WTC11 (cell line): Measurements from ENCODE around the gene DCBLD2. TPM values are rescaled to one million over a fixed set of nuclear protein-coding genes. Genes with fewer than 3 reads are reported as not detected.

Experiments used
- ATAC-seq: fragments of 200-7000 bp; cut with Tn5 transposase; 2 replicates; pipeline ENCODE4 v1.10.0; 2021; ENCODE audit warnings: mild to moderate bottlenecking, moderate library complexity
- CTCF ChIA-PET: fragments of 300-600 bp; sonication (Branson Sonifier 250); formaldehyde crosslinking; loops from one replicate; lab custom pipeline; 2021; ENCODE audit warnings: antibody characterized with exemption; lab: Charles Lee
- POLR2A ChIA-PET: fragments of 350-600 bp; sonication (Branson Sonifier 250); formaldehyde crosslinking; loops from one replicate; lab custom pipeline; 2021; ENCODE audit warnings: antibody characterized with exemption; lab: Charles Lee
- DNase-seq: peaks from one replicate; pipeline ENCODE4 v3.0.0; 2021; ENCODE audit warnings: low spot score
- H3K27ac Mint-ChIP-seq: 2 replicates; pipeline ENCODE4 v1.8.0; 2021; ENCODE audit warnings: mixed read lengths
- H3K27me3 Mint-ChIP-seq: 2 replicates; pipeline ENCODE4 v1.8.0; 2021; ENCODE audit warnings: low read depth, mild to moderate bottlenecking, moderate library complexity, mixed read lengths
- H3K36me3 Mint-ChIP-seq: 2 replicates; pipeline ENCODE4 v1.8.0; 2021; ENCODE audit warnings: mixed read lengths
- H3K4me1 Mint-ChIP-seq: 2 replicates; pipeline ENCODE4 v1.8.0; 2022; ENCODE audit warnings: mixed read lengths
- H3K4me3 Mint-ChIP-seq: 2 replicates; pipeline ENCODE4 v1.8.0; 2021; ENCODE audit warnings: mild to moderate bottlenecking, moderate library complexity, mixed read lengths
- H3K9me3 Mint-ChIP-seq: 2 replicates; pipeline ENCODE4 v1.8.0; 2021; ENCODE audit warnings: mixed read lengths
- AFF4 ChIP-seq: sonication (generic); formaldehyde crosslinking; IDR thresholded peaks from 2 replicates; pipeline ENCODE4 v1.8.1; 2023; ENCODE audit warnings: mild to moderate bottlenecking, missing genetic modification reagents, borderline replicate concordance
- ARID4B ChIP-seq: sonication (generic); formaldehyde crosslinking; IDR thresholded peaks from 2 replicates; pipeline ENCODE4 v1.8.0; 2023; ENCODE audit warnings: missing genetic modification reagents, mild to moderate bottlenecking, borderline replicate concordance
- CREM ChIP-seq: sonication (generic); formaldehyde crosslinking; IDR thresholded peaks from 2 replicates; pipeline ENCODE4 v1.8.1; 2022; ENCODE audit warnings: mild to moderate bottlenecking, missing genetic modification reagents, moderate library complexity
- FOXJ3 ChIP-seq: sonication (generic); formaldehyde crosslinking; IDR thresholded peaks from 2 replicates; pipeline ENCODE4 v1.9.0; 2021; ENCODE audit warnings: missing genetic modification reagents, mild to moderate bottlenecking, borderline replicate concordance
- GRHL2 ChIP-seq: fragments of 250-450 bp; sonication (Bioruptor Pico); IDR thresholded peaks from 2 replicates; pipeline ENCODE4 v1.8.0; 2022; ENCODE audit warnings: mild to moderate bottlenecking, moderate library complexity; ENCODE audit not compliant: insufficient replicate concordance, severe bottlenecking
- GTF2I ChIP-seq: fragments of 250-450 bp; sonication (Bioruptor Pico); conservative IDR thresholded peaks from 2 replicates; pipeline ENCODE4 v1.4.0; 2021; ENCODE audit warnings: mild to moderate bottlenecking
- SMAD4 ChIP-seq: sonication (generic); formaldehyde crosslinking; IDR thresholded peaks from 2 replicates; pipeline ENCODE4 v1.8.0; 2022; ENCODE audit warnings: mild to moderate bottlenecking, missing genetic modification reagents
- USF1 ChIP-seq: sonication (generic); formaldehyde crosslinking; IDR thresholded peaks from 2 replicates; pipeline ENCODE4 v1.8.0; 2022; ENCODE audit warnings: mild to moderate bottlenecking, missing genetic modification reagents
- ZMAT4 ChIP-seq: fragments of 250-450 bp; sonication (Bioruptor Pico); IDR thresholded peaks from 2 replicates; pipeline ENCODE4 v1.9.0; 2021; ENCODE audit warnings: mild to moderate bottlenecking
- ZNF317 ChIP-seq: sonication (generic); formaldehyde crosslinking; IDR thresholded peaks from 2 replicates; pipeline ENCODE4 v1.8.1; 2023; ENCODE audit warnings: low read depth, mild to moderate bottlenecking, moderate library complexity, missing genetic modification reagents, borderline replicate concordance
- ZNF396 ChIP-seq: fragments of 250-450 bp; sonication (Bioruptor Pico); IDR thresholded peaks from 2 replicates; pipeline ENCODE4 v1.8.0; 2021; ENCODE audit warnings: mild to moderate bottlenecking, moderate library complexity, borderline replicate concordance
- ZSCAN18 ChIP-seq: fragments of 250-450 bp; sonication (Bioruptor Pico); IDR thresholded peaks from 2 replicates; pipeline ENCODE4 v2.1.2; 2022; ENCODE audit warnings: mild to moderate bottlenecking, moderate library complexity
- total RNA-seq: library from RNA; stranded (reverse); gene quantifications from 3 replicates; pipeline ENCODE4 v1.2.3, GENCODE V29; 2021

The DCBLD2 gene
- total RNA-seq, 1 experiment from 2014 or later: 47.9 TPM

- DNase-seq (no peak), ATAC-seq (no peak)
- H3K4me3 Mint-ChIP-seq: no peak overlapping the region
- peaks cover 4% of the 10 kb centered on the region; the same call in 1 of the 2 replicates for H3K4me1 Mint-ChIP-seq
- POLR2A ChIA-PET: no interaction called here
- no peak overlapping the region for H3K27ac Mint-ChIP-seq
- H3K27me3 Mint-ChIP-seq: no peaks in the 10 kb centered on the region
- no peaks in the 10 kb centered on the region for H3K9me3 Mint-ChIP-seq
- TF ChIP-seq FOXJ3 (CRISPR knock-in tag) (no peak), ZSCAN18 (CRISPR knock-in tag) (no peak), ZMAT4 (no peak), ZNF396 (CRISPR knock-in tag) (no peak), GRHL2 (CRISPR knock-in tag) (no peak), CREM (CRISPR knock-in tag) (no peak)
- CTCF ChIA-PET: no interaction called here
- H3K36me3 Mint-ChIP-seq: peaks cover 38% of the 10 kb centered on the region
Observed at GRCh38 chr3:98811048-98811447, 90.4 kb downstream of the DCBLD2 start.

- ChIA-PET CTCF (no interaction called here), POLR2A (no interaction called here)
- DNase-seq (no peak), ATAC-seq (no peak)
- Mint-ChIP-seq H3K27ac (no peak overlapping the region; the same call in 1 of the 2 replicates), H3K4me3 (no peak overlapping the region), H3K36me3 (peaks cover 48% of the 10 kb centered on the region), H3K9me3 (0 out of 2 replicates have a peak, but pooled peaks cover under 1% of the 10 kb centered on the region), H3K4me1 (no peaks in the 10 kb centered on the region), H3K27me3 (no peaks in the 10 kb centered on the region)
- TF ChIP-seq SMAD4: no peak
- TF ChIP-seq ZNF317 (CRISPR knock-in tag): no peak
- TF ChIP-seq AFF4 (CRISPR knock-in tag): no peak
- no peak for TF ChIP-seq GTF2I (CRISPR knock-in tag)
Observed at GRCh38 chr3:98809557-98809956, 91.9 kb downstream of the DCBLD2 start.

- ChIA-PET POLR2A (no interaction called here), CTCF (no interaction called here)
- Mint-ChIP-seq H3K9me3 (peaks cover 5% of the 10 kb centered on the region; the same call in 1 of the 2 replicates), H3K27ac (no peak overlapping the region), H3K27me3 (no peaks in the 10 kb centered on the region), H3K4me3 (no peak overlapping the region), H3K36me3 (peaks cover 58% of the 10 kb centered on the region), H3K4me1 (no peaks in the 10 kb centered on the region)
- DNase-seq: no peak
- no peak for TF ChIP-seq ARID4B (CRISPR knock-in tag)
- TF ChIP-seq USF1 (CRISPR knock-in tag): no peak
- ATAC-seq: no peak
Observed at GRCh38 chr3:98808071-98808470, 93.4 kb downstream of the DCBLD2 start.
